HepG2 (cell line): ENCODE results near the gene SCAPER. TPM values are rescaled to one million over a fixed set of nuclear protein-coding genes. Genes with fewer than 3 reads are reported as not detected.

ENCODE experiments used
- ELF3 ChIP-seq: IDR thresholded peaks from 2 replicates; pipeline ENCODE4 v1.6.1; 2016; ENCODE audit warnings: missing genetic modification reagents, missing compliant biosample characterization
- FOXM1 ChIP-seq: sonication (generic); formaldehyde crosslinking; IDR thresholded peaks from 2 replicates; pipeline ENCODE4 v1.5.0; 2020; ENCODE audit warnings: missing genetic modification reagents
- GPN1 ChIP-seq: sonication (generic); formaldehyde crosslinking; IDR thresholded peaks from 2 replicates; pipeline ENCODE4 v1.5.1; 2020; ENCODE audit warnings: missing genetic modification reagents, borderline replicate concordance
- HMGA1 ChIP-seq: sonication (generic); formaldehyde crosslinking; conservative IDR thresholded peaks from 2 replicates; pipeline ENCODE4 v1.4.0; 2020; ENCODE audit warnings: missing genetic modification reagents
- JUNB ChIP-seq: sonication (generic); formaldehyde crosslinking; IDR thresholded peaks from 2 replicates; pipeline ENCODE4 v1.8.0; 2022; ENCODE audit warnings: missing genetic modification reagents, mild to moderate bottlenecking, borderline replicate concordance
- MBD4 ChIP-seq: IDR thresholded peaks from 2 replicates; pipeline ENCODE4 v1.6.1; 2012; ENCODE audit warnings: low read length, inconsistent platforms, borderline replicate concordance
- MED8 ChIP-seq: sonication (generic); formaldehyde crosslinking; IDR thresholded peaks from 2 replicates; pipeline ENCODE4 v1.8.1; 2023; ENCODE audit warnings: mild to moderate bottlenecking, missing genetic modification reagents; ENCODE audit not compliant: insufficient replicate concordance
- MEF2D ChIP-seq: sonication (generic); formaldehyde crosslinking; IDR thresholded peaks from 2 replicates; pipeline ENCODE4 v1.5.1; 2020; ENCODE audit warnings: mild to moderate bottlenecking, missing genetic modification reagents
- POLR2A ChIP-seq, 2 experiments: IDR thresholded peaks; 2 replicates each; pipeline ENCODE4 v1.6.1; 2011; ENCODE audit warnings: low read depth in 2 of 2, low read length in 2 of 2, mild to moderate bottlenecking in 1 of 2, moderate library complexity in 1 of 2; ENCODE audit not compliant: insufficient read depth in 1 of 2
- RBFOX2 ChIP-seq: fragments of 200-400 bp; formaldehyde crosslinking; IDR thresholded peaks from 2 replicates; pipeline ENCODE4 v1.6.1; 2017; ENCODE audit warnings: low read depth, mild to moderate bottlenecking, low read length
- TAF15 ChIP-seq: fragments of 200-400 bp; formaldehyde crosslinking; IDR thresholded peaks from one replicate; pipeline ENCODE4 v1.6.1; 2018; ENCODE audit warnings: mild to moderate bottlenecking, low read depth, low read length; ENCODE audit not compliant: poor library complexity, severe bottlenecking
- TRAFD1 ChIP-seq: sonication (generic); formaldehyde crosslinking; IDR thresholded peaks from 2 replicates; pipeline ENCODE4 v1.5.1; 2020; ENCODE audit warnings: missing genetic modification reagents, mild to moderate bottlenecking, borderline replicate concordance
- YEATS4 ChIP-seq: sonication (generic); formaldehyde crosslinking; IDR thresholded peaks from 2 replicates; pipeline ENCODE4 v1.4.0; 2020; ENCODE audit warnings: missing genetic modification reagents, borderline replicate concordance
- ZGPAT ChIP-seq: IDR thresholded peaks from 2 replicates; pipeline ENCODE4 v1.6.1; 2016; ENCODE audit warnings: mild to moderate bottlenecking
- ZNF260 ChIP-seq: sonication (generic); formaldehyde crosslinking; IDR thresholded peaks from 2 replicates; pipeline ENCODE4 v1.4.0; 2020; ENCODE audit warnings: missing genetic modification reagents, low read depth, mild to moderate bottlenecking, borderline replicate concordance
- ZNF331 ChIP-seq: sonication (generic); formaldehyde crosslinking; IDR thresholded peaks from 2 replicates; pipeline ENCODE4 v1.4.0; 2020; ENCODE audit warnings: missing genetic modification reagents
- ZNF34 ChIP-seq: sonication (generic); formaldehyde crosslinking; IDR thresholded peaks from 2 replicates; pipeline ENCODE4 v1.4.0; 2020; ENCODE audit warnings: mild to moderate bottlenecking, missing genetic modification reagents, borderline replicate concordance
- ZNF552 ChIP-seq: sonication (generic); formaldehyde crosslinking; IDR thresholded peaks from 2 replicates; pipeline ENCODE4 v1.9.0; 2022; ENCODE audit warnings: missing genetic modification reagents, mild to moderate bottlenecking, borderline replicate concordance
- polyA plus RNA-seq, 8 experiments: library from polyadenylated mRNA; depleted of rRNA in 3 of 8; stranded (reverse) in 7 of 8; unstranded in 1 of 8; fragments of >200 nt; fragmentation: Illumina TruSeq in 4 of 8; extraction: Trizol in 4 of 8; gene quantifications; 2 replicates each; pipeline versions ENCODE4 v1.2.1 to v1.2.3, GENCODE V29; 2011 to 2016; ENCODE audit warnings: low read depth in 4 of 8, missing spikeins in 1 of 8, mixed read lengths in 1 of 8; ENCODE audit not compliant: insufficient read depth in 1 of 8
- total RNA-seq, 5 experiments: library from RNA; depleted of rRNA; stranded (reverse); fragments of >200 nt; fragmentation: Illumina TruSeq; extraction: Trizol; gene quantifications; 2 replicates each; pipeline ENCODE4 v1.2.3, GENCODE V29; 2016; ENCODE audit warnings: low read depth in 1 of 5
- TF ChIP-seq, protein P1 (sequence below): sonication (generic); formaldehyde crosslinking; IDR thresholded peaks from 2 replicates; pipeline ENCODE4 v1.5.1; 2020; ENCODE audit warnings: missing genetic modification reagents, mild to moderate bottlenecking, borderline replicate concordance
- TF ChIP-seq, protein P2 (sequence below): sonication (generic); formaldehyde crosslinking; conservative IDR thresholded peaks from 2 replicates; pipeline ENCODE4 v1.8.0; 2022; ENCODE audit warnings: low read depth, missing genetic modification reagents
- TF ChIP-seq, protein P3 (sequence below): sonication (generic); IDR thresholded peaks from 2 replicates; pipeline ENCODE4 v1.6.1; 2016; ENCODE audit warnings: low read depth, borderline replicate concordance

The SCAPER gene
- total and polyA plus RNA-seq, 2 of the 13 experiments (the other 11 are each of a cell fraction or from before 2014, with no cell fraction given) = 4.3 to 10.5 TPM

GRCh38 chr15:76336254-76337058 is 568.7 kb downstream of the SCAPER start, which contains the start of gene ISL2 (continued):
- TF ChIP-seq, protein P1, sequence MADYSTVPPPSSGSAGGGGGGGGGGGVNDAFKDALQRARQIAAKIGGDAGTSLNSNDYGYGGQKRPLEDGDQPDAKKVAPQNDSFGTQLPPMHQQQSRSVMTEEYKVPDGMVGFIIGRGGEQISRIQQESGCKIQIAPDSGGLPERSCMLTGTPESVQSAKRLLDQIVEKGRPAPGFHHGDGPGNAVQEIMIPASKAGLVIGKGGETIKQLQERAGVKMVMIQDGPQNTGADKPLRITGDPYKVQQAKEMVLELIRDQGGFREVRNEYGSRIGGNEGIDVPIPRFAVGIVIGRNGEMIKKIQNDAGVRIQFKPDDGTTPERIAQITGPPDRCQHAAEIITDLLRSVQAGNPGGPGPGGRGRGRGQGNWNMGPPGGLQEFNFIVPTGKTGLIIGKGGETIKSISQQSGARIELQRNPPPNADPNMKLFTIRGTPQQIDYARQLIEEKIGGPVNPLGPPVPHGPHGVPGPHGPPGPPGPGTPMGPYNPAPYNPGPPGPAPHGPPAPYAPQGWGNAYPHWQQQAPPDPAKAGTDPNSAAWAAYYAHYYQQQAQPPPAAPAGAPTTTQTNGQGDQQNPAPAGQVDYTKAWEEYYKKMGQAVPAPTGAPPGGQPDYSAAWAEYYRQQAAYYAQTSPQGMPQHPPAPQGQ (CRISPR knock-in tag) = no peak
- TF ChIP-seq, protein P2, sequence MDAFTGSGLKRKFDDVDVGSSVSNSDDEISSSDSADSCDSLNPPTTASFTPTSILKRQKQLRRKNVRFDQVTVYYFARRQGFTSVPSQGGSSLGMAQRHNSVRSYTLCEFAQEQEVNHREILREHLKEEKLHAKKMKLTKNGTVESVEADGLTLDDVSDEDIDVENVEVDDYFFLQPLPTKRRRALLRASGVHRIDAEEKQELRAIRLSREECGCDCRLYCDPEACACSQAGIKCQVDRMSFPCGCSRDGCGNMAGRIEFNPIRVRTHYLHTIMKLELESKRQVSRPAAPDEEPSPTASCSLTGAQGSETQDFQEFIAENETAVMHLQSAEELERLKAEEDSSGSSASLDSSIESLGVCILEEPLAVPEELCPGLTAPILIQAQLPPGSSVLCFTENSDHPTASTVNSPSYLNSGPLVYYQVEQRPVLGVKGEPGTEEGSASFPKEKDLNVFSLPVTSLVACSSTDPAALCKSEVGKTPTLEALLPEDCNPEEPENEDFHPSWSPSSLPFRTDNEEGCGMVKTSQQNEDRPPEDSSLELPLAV = no peak
- TF ChIP-seq ZGPAT (peak; percentile 72), JUNB (no peak), TRAFD1 (CRISPR knock-in tag) (peak; percentile 61; the same call in 1 of the 2 replicates), MBD4 (no peak), FOXM1 (no peak), MED8 (CRISPR knock-in tag) (peak; percentile 42), MEF2D (CRISPR knock-in tag) (peak; percentile 68), RBFOX2 (peak; percentile 72), GPN1 (CRISPR knock-in tag) (no peak), HMGA1 (CRISPR knock-in tag) (no peak), YEATS4 (CRISPR knock-in tag) (peak; percentile 85), ZNF260 (no peak), ZNF34 (no peak), POLR2A (IDR thresholded peaks at IDR 0.05; ENCODE audit: insufficient read depth in 1 of 2, low read depth in 2 of 2, low read length in 2 of 2) (peak; percentile 86), ZNF331 (CRISPR knock-in tag) (peak; percentile 21; the same call in 1 of the 2 replicates), ZNF552 (no peak), TAF15 (peak; percentile 38), ELF3 (CRISPR knock-in tag) (peak; percentile 73)
- TF ChIP-seq, protein P3, sequence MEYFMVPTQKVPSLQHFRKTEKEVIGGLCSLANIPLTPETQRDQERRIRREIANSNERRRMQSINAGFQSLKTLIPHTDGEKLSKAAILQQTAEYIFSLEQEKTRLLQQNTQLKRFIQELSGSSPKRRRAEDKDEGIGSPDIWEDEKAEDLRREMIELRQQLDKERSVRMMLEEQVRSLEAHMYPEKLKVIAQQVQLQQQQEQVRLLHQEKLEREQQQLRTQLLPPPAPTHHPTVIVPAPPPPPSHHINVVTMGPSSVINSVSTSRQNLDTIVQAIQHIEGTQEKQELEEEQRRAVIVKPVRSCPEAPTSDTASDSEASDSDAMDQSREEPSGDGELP = peak; percentile 2; the same call in 1 of the 2 replicates
